Fibroblast of the aortic adventitia (primary cell): Measurements from ENCODE around the gene NEURL3. TPM values are rescaled to one million over a fixed set of nuclear protein-coding genes. Genes with fewer than 3 reads are reported as not detected.

Experiments
- DNase-seq: peaks from one replicate; pipeline ENCODE4 v3.0.0-alpha.2; 2010; ENCODE audit warnings: low read depth
- H3K4me3 ChIP-seq: 2 replicates; pipeline ENCODE4 v1.5.1; 2011; ENCODE audit warnings: low read depth, mild to moderate bottlenecking, control low read depth, low read length, moderate library complexity
- total RNA-seq: library from RNA; depleted of rRNA; stranded (reverse); fragments of >200 nt; gene quantifications from 2 replicates; pipeline ENCODE4 v1.2.3, GENCODE V29; 2012; ENCODE audit warnings: low replicate concordance
- TF ChIP-seq, protein P1 (sequence below): IDR thresholded peaks from 2 replicates; pipeline ENCODE4 v1.5.1; 2011; ENCODE audit warnings: mild to moderate bottlenecking, low read length, control low read depth, inconsistent platforms; ENCODE audit not compliant: insufficient read depth

Gene NEURL3
- total RNA-seq, 1 donor = not detected

DNA sequence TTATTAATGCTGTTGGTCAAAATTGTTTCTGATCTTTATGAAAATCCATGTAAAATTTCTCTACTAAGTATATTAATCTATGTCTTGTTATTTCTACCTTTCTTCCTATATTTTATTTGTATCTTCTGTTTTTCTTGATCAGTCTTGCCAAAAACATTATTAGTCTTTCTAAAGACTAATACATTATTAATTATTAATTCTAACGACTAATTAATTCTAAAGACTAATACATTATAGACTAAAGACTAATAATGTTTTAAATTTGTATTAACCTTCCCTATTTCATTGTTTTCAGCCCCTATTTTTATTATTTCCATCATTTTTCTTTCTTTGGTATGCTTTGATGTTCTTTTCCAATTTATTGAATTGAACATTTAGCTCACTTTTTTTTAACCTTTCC, 27.7 kb downstream of the NEURL3 start:
- TF ChIP-seq, protein P1, sequence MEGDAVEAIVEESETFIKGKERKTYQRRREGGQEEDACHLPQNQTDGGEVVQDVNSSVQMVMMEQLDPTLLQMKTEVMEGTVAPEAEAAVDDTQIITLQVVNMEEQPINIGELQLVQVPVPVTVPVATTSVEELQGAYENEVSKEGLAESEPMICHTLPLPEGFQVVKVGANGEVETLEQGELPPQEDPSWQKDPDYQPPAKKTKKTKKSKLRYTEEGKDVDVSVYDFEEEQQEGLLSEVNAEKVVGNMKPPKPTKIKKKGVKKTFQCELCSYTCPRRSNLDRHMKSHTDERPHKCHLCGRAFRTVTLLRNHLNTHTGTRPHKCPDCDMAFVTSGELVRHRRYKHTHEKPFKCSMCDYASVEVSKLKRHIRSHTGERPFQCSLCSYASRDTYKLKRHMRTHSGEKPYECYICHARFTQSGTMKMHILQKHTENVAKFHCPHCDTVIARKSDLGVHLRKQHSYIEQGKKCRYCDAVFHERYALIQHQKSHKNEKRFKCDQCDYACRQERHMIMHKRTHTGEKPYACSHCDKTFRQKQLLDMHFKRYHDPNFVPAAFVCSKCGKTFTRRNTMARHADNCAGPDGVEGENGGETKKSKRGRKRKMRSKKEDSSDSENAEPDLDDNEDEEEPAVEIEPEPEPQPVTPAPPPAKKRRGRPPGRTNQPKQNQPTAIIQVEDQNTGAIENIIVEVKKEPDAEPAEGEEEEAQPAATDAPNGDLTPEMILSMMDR = no peak
- no peak overlapping the region for H3K4me3 ChIP-seq
- no peak for DNase-seq

DNA sequence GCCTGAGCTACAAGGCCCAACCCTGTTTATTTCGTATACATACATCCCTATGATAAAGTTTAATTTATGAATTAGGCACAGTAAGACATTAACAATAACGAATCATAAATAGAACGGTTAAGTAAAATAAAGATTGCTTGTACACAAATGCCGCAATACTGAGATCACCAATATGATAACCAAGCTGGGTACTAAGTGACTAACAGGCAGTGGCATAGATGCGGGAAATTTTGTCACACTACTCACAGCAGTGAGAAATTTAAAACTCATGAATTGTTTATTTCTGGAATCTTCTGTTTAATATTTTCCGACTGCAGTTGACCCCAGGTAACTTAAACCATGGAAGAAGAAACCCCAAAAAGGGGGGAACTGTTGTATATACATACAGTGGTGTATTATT, 33.4 kb downstream of the NEURL3 start:
- DNase-seq = no peak
- H3K4me3 ChIP-seq = no peak overlapping the region
- TF ChIP-seq, protein P1 = no peak

DNA sequence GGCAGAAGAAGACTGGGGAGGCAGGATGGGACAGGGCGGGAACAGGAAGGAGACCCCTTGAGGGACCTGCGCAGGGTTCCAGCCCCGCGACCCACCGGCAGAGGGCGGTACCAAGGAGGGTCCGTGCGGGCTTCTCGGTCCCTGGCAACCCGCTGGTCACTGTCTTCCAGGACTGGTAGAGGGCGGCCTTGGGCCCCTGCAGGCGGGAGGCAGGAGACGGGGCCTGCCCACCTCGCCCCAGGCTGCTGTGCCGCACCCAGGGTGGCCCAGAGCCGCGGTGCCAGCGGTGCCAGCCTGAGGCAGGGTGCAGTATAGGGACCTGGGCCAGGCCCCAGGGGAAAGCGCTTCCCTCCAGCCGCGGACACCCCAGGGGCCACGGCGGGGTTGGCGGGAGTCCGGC, 34.5 kb downstream of the NEURL3 start:
- no peak for DNase-seq

DNA sequence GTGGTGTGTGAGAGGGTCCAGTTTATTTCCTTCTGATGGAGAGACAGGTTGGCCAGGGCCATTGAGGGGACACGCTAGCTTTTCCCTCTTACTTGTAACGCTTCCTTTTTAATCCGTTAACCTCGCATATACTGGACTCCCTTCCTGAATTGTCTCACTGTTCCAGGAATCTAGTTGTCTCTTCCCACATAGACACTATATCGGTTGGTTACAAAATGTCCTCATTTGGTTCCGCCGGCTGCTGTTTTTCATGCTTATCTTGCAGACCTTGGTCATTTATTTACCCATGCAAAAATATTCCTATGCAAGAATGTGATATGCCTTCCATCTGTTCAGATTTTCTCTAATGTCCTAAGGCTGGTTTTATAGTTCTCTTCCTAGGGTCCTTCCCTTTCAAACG, 35.0 kb downstream of the NEURL3 start:
- TF ChIP-seq, protein P1 = no peak
- H3K4me3 ChIP-seq = no peak overlapping the region
- no peak for DNase-seq

More for the DNA sequence above, 34.5 kb downstream of the NEURL3 start:
- H3K4me3 ChIP-seq = no peak overlapping the region
- TF ChIP-seq, protein P1 = peak; percentile 57

DNA sequence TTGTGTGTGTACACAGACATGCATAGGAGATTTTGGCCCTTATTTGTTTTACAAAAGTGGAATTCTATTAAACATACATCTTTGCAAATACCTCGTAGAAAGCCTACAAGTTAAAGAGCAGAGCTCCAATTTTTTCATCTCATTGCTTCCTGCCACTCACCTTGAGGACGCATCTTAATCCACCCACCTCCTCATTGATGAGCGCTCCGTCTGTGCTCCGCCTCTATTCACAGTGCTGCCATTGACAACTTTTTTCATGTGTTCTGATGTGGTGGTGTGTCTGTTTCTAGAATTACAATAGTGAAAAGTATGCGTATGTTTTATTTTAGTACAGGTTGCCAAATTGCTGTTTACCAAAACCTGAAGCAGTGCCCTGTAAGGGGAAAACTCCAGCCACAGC, 36.3 kb downstream of the NEURL3 start:
- TF ChIP-seq, protein P1 = no peak
- H3K4me3 ChIP-seq = no peak overlapping the region
- no peak for DNase-seq

DNA sequence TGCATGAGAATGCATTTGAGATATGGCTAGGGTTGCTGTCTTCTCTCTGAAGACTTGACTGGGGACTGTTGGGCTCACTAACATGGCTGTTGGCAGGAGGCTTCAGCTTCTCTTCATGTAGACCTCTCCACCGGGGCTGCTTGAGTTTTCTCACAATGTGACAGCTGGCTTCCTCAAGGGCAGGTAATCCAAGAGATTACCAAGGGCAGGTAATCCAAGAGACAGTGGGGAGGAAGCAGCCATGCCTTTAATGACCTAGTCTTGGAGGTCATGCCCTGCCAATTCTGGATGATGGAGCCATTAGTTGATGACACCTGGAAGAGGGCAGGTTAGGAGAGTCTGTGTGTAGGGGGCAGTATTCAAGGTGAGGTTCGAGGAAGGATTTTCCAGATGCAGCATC, 40.5 kb downstream of the NEURL3 start:
- no peak for DNase-seq

DNA sequence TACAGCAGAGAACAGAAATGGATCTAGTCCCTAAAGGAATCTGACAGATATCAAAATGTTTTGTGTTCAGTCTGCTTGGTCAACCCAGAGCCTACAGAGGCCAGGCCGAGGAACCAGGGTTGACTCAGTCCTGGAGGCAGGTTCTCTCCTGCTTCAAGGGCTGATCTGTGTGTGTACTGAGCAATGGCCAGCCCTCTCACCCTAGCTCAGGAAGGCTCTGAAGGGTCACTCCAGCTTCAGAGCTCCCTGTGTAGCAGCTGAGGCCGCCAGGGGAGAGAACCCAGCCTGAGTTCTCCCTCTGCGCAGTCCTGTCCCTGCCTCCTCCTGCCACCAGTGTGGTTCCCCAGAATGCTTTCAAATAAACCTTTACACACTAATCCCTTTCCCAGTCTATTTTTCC, 41.1 kb downstream of the NEURL3 start:
- DNase-seq = no peak
- TF ChIP-seq, protein P1 = no peak
- H3K4me3 ChIP-seq = no peak overlapping the region

More for the DNA sequence above, 40.5 kb downstream of the NEURL3 start:
- TF ChIP-seq, protein P1 = no peak
- H3K4me3 ChIP-seq = no peak overlapping the region
